ACC112 (cell line): ENCODE results near the gene DOK6.

Experiments
- H2AFZ ChIP-seq: fragments of 200-600 bp; sonication (generic); one replicate; pipeline ENCODE4 v1.6.0; 2017; ENCODE audit warnings: antibody characterized with exemption, low read length; ENCODE audit not compliant: unreplicated experiment
- H3K27ac ChIP-seq: fragments of 200-600 bp; sonication (generic); 2 replicates; pipeline ENCODE4 v1.5.1; 2014; ENCODE audit warnings: low read depth, mild to moderate bottlenecking, antibody characterized with exemption, low read length, moderate library complexity
- H3K27me3 ChIP-seq: fragments of 200-600 bp; sonication (generic); 2 replicates; pipeline ENCODE4 v1.6.1; 2014; ENCODE audit warnings: mild to moderate bottlenecking, antibody characterized with exemption, low read length, moderate library complexity, mixed read lengths; ENCODE audit not compliant: insufficient read depth
- H3K36me3 ChIP-seq: fragments of 200-600 bp; sonication (generic); 2 replicates; pipeline ENCODE4 v1.6.1; 2016; ENCODE audit warnings: mild to moderate bottlenecking, antibody characterized with exemption, low read length, moderate library complexity, mixed read lengths; ENCODE audit not compliant: insufficient read depth
- H3K4me1 ChIP-seq: fragments of 200-600 bp; sonication (generic); one replicate; pipeline ENCODE4 v1.6.1; 2016; ENCODE audit warnings: low read length, mixed read lengths; ENCODE audit not compliant: insufficient read depth, unreplicated experiment, control insufficient read depth
- H3K4me3 ChIP-seq: fragments of 200-600 bp; sonication (generic); 2 replicates; pipeline ENCODE4 v1.5.1; 2014; ENCODE audit warnings: mild to moderate bottlenecking, low read depth, low read length
- H3K79me2 ChIP-seq: fragments of 200-600 bp; sonication (generic); one replicate; pipeline ENCODE4 v1.6.0; 2016; ENCODE audit warnings: low read length; ENCODE audit not compliant: control insufficient read depth, unreplicated experiment, insufficient read depth

DOK6 gene

DNA sequence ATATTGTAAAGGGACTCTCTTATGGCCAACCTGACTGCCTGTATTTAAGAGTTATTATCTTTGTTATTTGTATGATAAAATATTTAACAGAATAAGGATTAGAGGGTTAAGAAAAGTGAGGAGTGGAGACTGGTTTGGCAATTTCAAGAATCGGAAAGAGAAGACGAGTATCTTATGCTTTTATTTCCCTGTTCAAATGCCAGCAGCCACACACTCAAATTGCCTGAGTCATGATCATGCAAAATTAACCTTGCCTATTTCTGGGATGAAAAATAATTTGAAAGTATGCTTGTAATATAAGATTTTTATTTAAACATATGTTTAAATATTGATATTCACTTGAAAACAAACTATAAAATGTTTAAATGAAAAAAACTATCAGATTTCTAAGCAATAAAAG, 358.4 kb downstream of the DOK6 start:
- Histone ChIP-seq H3K27me3 (no peaks in the 10 kb centered on the region), H2AFZ (no peak overlapping the region), H3K79me2 (no peaks in the 10 kb centered on the region), H3K4me3 (no peak overlapping the region), H3K27ac (no peak overlapping the region), H3K4me1 (no peaks in the 10 kb centered on the region), H3K36me3 (no peaks in the 10 kb centered on the region)

DNA sequence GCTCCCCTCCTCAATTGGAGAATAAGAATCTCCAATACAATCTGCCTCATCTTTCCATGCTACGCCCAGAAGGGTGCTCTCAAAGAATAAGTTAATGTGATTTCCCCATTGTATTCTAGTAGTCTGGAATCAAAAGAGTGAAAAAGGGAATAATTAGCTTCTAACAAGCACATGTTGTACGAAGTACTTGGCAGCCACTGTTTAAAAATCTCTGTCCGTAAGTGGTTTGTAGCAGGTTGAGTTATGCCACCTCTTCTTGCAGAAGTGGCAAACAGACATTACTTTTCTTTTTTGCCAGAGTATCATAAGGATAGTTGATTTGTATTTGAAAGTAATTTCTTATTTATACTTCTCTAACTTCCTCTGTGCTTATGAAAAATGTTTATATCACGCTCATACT, 362.3 kb downstream of the DOK6 start:
- H3K27ac ChIP-seq: no peak overlapping the region
- no peak overlapping the region for H2AFZ ChIP-seq
- H3K27me3 ChIP-seq: no peaks in the 10 kb centered on the region
- H3K4me1 ChIP-seq: no peaks in the 10 kb centered on the region
- H3K4me3 ChIP-seq: no peak overlapping the region
- H3K36me3 ChIP-seq: no peaks in the 10 kb centered on the region
- H3K79me2 ChIP-seq: no peaks in the 10 kb centered on the region

DNA sequence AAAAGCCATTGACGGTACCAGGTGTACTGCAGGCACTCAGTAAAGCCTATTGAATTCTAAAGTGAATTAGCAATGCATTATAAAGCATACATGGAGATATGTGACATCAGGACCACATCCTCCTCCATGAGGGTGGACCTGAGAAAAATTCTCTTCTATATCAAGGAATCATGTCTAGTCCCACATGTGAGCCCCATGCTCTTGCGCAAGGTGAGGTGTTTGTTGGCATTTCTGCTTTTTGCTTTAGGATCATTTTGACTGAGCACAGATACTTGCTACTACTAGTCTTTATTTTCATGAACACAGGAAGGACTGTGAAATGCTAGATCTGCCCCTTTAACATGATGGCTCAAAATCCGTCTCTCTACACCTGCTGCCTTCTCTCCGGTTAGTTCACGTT, 363.1 kb downstream of the DOK6 start:
- Histone ChIP-seq H3K36me3 (no peaks in the 10 kb centered on the region), H3K27me3 (no peaks in the 10 kb centered on the region), H3K79me2 (no peaks in the 10 kb centered on the region), H3K4me1 (no peaks in the 10 kb centered on the region), H3K27ac (no peak overlapping the region), H3K4me3 (no peak overlapping the region), H2AFZ (no peak overlapping the region)

DNA sequence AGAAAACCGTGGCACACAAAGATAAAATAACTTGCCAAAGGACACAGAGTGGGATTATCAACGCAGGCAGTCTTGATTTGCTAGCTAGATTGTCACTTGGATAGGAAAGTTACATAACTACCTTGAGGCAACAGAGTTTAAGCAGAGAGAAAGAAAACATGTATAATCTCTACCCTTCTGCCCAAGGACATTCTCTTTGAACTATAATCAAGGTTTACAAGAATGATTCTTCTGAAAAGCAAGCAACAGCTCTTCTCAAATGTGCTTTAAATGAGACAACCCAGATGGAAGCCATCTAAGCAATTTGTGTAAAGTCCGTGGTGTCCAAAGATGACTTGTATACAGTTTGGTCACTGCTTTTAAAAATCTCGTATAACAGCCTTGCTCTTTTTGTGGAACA, 369.6 kb downstream of the DOK6 start:
- Histone ChIP-seq H3K27ac (no peak overlapping the region), H3K4me3 (no peak overlapping the region), H3K79me2 (no peaks in the 10 kb centered on the region), H2AFZ (peak overlapping the region; percentile 9), H3K36me3 (no peaks in the 10 kb centered on the region), H3K27me3 (no peaks in the 10 kb centered on the region), H3K4me1 (no peaks in the 10 kb centered on the region)

DNA sequence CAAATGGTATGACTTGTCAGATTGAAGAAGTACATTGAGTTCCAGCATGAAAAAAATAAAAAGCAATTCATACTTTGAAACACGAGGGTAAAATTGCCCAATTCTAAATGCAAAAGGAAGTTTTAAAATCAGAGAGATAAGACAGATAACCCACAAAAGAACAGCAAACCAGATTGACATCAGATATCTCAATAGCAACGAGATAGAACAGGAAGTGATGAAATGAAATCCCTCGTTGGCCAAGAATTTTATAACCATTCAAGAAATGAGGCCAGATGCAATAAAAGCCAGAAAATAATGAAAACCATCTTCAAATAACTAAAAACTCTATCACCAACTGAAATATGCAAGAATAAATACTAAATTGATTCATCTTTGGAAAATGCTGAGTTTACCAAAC, 374.1 kb downstream of the DOK6 start:
- Histone ChIP-seq H3K27me3 (no peaks in the 10 kb centered on the region), H3K36me3 (no peaks in the 10 kb centered on the region), H3K79me2 (no peaks in the 10 kb centered on the region), H3K4me3 (no peak overlapping the region), H2AFZ (peak overlapping the region; percentile 3), H3K4me1 (no peaks in the 10 kb centered on the region), H3K27ac (no peak overlapping the region)

DNA sequence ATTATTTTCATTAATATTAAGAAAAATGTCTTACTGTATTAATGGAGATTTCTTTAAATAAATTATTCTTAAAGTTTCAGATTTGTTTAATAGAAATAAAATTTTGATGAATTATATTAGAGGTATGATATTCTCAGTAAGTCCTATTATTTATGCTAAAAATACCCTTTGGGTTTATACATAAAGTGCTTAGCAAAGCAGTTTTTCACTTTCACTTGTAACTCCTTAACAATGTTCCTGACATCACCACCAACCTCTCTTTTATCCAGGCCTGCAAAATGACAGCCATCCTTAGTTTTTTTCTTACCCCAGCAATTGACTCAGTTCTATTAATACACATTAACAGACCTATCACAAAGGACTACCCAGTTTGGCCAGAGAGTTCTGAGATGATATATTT, 376.6 kb downstream of the DOK6 start:
- Histone ChIP-seq H3K79me2 (no peaks in the 10 kb centered on the region), H2AFZ (no peak overlapping the region), H3K4me1 (no peaks in the 10 kb centered on the region), H3K27ac (no peak overlapping the region), H3K4me3 (no peak overlapping the region), H3K36me3 (no peaks in the 10 kb centered on the region), H3K27me3 (no peaks in the 10 kb centered on the region)

DNA sequence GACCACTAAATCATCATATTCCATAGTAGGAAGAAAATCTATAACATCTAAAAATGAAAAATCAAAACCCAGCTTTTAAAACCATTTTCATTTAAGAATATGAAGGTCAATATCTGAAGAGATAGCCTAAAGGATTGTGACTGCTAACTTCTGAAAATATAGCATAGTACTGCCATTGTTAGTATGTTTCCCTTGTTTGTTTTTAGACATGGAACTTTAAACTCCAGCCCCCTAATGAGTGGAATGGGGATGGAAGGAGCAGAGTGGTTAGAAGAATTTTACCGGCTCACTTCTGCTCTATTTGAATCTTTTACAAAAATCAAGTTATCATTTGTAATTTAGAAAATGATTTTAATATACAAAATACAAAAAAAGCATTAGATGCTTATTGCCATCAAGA, 378.0 kb downstream of the DOK6 start:
- Histone ChIP-seq H3K36me3 (no peaks in the 10 kb centered on the region), H3K4me1 (no peaks in the 10 kb centered on the region), H3K79me2 (no peaks in the 10 kb centered on the region), H3K27me3 (no peaks in the 10 kb centered on the region), H2AFZ (no peak overlapping the region), H3K27ac (no peak overlapping the region), H3K4me3 (no peak overlapping the region)

DNA sequence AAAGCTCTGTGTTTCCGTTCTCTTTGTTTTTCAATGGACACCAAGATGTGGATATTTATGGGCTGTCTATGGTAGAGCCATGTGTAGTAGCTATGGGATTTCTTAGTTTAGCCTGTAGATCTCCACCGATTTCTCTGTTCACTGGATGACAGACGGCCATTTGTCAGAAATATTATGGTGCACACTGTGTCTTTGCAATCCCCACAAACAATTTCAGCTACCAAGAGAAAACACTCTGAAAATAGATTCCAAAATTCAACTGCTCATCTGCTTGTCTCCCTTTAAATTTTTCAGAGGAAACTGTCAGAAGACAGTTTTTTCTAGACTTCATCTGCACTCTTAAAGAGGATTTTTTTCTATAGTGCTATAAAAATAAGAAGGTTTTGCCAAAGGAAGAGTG, 380.2 kb downstream of the DOK6 start:
- Histone ChIP-seq H3K4me1 (no peaks in the 10 kb centered on the region), H3K36me3 (no peaks in the 10 kb centered on the region), H3K79me2 (no peaks in the 10 kb centered on the region), H3K27me3 (no peaks in the 10 kb centered on the region), H2AFZ (no peak overlapping the region), H3K27ac (no peak overlapping the region), H3K4me3 (no peak overlapping the region)

DNA sequence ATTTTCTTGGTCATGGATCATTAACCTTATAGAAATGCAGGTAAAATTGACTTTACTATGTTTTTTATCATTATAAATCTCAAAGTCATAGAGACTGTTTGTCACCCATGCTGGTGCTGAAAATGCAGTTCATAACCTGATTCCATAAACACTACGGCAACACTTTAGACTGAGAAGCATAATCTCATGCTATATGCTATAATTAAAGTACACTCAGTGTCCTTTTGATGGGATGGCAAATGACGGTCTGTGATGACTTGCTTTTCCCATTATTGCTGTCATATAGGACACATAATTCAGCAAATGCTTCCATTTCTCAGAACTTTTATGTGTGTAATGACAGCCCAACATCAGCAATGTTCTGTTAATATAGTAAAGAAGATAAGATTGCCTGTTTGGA, 384.1 kb downstream of the DOK6 start:
- no peak overlapping the region for H2AFZ ChIP-seq
- H3K27ac ChIP-seq: no peak overlapping the region
- no peak overlapping the region for H3K4me3 ChIP-seq
- no peaks in the 10 kb centered on the region for H3K36me3 ChIP-seq
- no peaks in the 10 kb centered on the region for H3K79me2 ChIP-seq
- H3K27me3 ChIP-seq: no peaks in the 10 kb centered on the region
- peaks cover 12% of the 10 kb centered on the region for H3K4me1 ChIP-seq

DNA sequence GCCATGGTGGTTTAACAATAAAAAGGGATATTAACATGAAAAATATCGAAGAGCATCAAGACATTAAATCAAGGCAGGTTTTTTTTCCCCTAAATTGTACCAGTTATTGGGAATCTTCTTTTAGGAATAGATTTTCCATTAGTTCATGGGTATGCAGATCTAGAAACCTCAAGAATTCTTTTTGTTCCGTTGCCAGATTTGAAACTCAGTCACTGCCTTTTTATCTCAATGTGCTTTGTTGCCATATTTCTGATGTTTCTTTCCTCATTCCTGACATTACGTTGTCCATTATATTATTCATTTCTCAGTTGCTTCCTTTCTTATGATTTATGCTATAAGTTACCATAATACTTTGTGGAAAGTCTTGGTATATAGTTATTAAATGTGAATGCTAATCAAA, 384.8 kb downstream of the DOK6 start:
- Histone ChIP-seq H3K4me3 (no peak overlapping the region), H3K27me3 (no peaks in the 10 kb centered on the region), H3K79me2 (no peaks in the 10 kb centered on the region), H3K4me1 (peaks cover 12% of the 10 kb centered on the region), H2AFZ (no peak overlapping the region), H3K36me3 (no peaks in the 10 kb centered on the region), H3K27ac (no peak overlapping the region)

DNA sequence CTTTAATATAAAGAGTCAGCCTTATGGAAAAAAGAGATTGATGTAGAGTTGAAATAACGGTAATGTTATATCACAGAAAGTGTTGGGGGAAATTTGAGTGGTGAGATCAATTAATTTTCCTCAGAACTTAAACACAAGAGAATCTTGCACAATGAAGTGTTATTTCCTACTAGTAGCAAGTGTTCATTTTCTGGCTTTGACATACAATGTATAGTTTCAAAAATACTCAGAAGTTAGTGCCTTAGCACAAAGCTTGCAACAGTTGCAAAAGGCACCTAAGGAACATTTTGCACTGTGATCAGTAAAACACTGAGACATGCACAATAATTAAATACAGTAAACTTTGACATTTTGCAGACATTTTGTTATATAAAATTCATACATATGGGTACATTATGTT, 385.7 kb downstream of the DOK6 start:
- H2AFZ ChIP-seq: no peak overlapping the region
- H3K27me3 ChIP-seq: no peaks in the 10 kb centered on the region
- H3K4me3 ChIP-seq: no peak overlapping the region
- no peaks in the 10 kb centered on the region for H3K36me3 ChIP-seq
- H3K27ac ChIP-seq: no peak overlapping the region
- H3K79me2 ChIP-seq: no peaks in the 10 kb centered on the region
- peaks cover 12% of the 10 kb centered on the region for H3K4me1 ChIP-seq
